GM10266 (cell line): Measurements from ENCODE around the gene G3BP1.
A peak's percentile ranks its signal among the peaks of the same experiment; 100 is the strongest.

Source experiments
- DNase-seq: peaks from one replicate; pipeline ENCODE4 v3.0.0; 2012; ENCODE audit errors: extremely low spot score
- CTCF ChIP-seq: IDR thresholded peaks from 2 replicates; pipeline ENCODE4 v1.5.1; 2012; ENCODE audit warnings: mild to moderate bottlenecking, low read depth; ENCODE audit not compliant: control insufficient read depth, insufficient read depth; ENCODE audit errors: missing control alignments

The G3BP1 gene

GRCh38 chr5:151755383-151755782 is 16.4 kb upstream of the G3BP1 start:
- no peak for DNase-seq
- TF ChIP-seq CTCF, result no peak

DNA sequence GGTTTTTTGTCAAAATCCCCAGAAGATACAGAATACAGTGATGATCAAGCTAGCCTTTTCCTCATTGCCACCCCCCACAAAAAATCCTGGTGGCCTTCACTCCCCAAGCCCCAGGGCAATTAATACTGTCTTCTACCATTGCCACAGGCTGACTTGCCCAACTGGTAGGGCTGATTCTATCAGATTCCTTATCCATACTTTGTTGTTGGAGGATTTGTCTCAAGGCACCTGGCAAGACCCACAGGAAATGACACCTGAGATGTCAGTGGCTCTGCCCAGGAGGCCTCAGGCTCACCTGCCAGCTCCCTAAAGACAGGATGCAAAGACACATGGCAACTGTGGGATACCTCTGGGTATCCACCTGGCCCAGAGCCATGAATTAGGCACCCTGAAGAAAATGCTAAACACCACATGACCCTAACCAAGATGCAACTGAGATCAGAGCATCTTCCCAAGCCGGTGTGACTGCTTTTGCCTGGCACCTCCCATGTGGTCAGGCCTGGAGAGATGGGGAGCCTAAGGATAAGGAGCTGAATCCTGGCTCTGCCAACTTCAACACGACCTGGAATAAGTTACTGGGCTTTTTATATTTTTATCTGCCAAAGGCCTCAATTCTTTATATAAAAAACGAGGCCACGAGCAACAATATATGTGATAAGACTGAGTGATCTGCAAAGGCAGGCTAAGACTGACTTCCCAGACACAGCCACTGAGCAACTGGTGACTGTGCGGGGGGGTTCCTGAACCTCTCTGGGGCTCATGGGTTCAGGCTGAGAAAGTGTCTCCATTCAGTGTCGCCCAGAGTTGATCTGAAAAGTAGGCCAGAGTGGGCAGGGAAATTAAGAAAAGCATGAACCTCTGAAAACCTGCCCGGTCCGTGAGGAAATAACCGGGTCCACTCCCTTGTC is 14.3 kb upstream of the G3BP1 start:
- no peak for TF ChIP-seq CTCF
- no peak for DNase-seq

- DNase-seq, result no peak
- TF ChIP-seq CTCF, result no peak
These were observed 13.7 kb upstream of the G3BP1 start for GRCh38 chr5:151758141-151758429.

DNA sequence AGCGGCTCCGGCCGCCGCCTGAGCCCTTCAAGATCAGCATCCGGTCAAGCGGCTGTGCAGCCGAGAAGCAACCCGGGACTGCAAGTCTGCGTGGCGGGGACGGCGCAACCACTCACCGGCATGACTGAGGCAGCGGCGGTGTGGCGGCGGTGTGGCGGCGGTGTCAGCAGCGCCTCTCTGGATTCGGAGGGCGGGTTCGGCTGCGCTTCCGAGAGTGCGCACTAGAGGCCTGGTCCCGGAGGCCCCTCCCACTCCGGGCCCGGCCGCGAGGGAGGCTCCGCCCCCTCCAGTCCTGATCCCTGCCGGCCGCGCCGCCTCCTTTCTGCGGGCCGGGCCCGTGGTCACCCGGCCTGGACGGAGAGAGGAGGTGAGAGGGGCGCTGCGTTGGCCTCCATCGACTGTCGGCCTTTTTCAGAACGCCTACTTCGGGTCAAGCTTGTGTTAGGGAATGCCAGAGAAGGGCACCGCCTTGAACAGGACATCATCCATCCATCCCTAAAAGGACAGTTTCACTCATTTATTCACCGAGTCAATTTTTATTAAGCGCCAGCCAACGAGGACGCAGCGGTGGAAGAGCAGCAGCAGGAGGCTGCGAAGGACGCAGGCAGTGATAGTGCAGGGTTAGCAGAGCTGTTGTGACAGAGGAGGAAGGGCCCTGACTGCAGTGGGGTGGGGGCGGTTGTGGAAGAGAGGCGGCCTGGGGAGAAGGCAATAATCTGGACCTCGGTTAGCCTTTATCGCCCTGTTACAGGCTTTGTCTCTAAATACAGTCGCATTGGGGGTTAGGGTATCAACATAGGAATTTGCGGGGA is 13.1 kb upstream of the G3BP1 start, which contains the start of gene ATOX1:
TSS of gene ATOX1 (minus strand) at position 202 of the 812 bp plus-strand sequence. CDS start at position 122, 80 bp downstream.
- peak; percentile 96 for DNase-seq
- TF ChIP-seq CTCF, result no peak

GRCh38 chr5:151764801-151765200 is 7.0 kb upstream of the G3BP1 start:
- no peak for TF ChIP-seq CTCF
- DNase-seq, result no peak

- DNase-seq, result no peak
- TF ChIP-seq CTCF, result no peak
These were observed 4.8 kb upstream of the G3BP1 start for GRCh38 chr5:151766975-151767374.
